Endothelial cell of umbilical vein (primary cell): ENCODE results near the gene RNASE7. TPM values are rescaled to one million over a fixed set of nuclear protein-coding genes. Genes with fewer than 3 reads are reported as not detected.
A peak's percentile ranks its signal among the peaks of the same experiment; 100 is the strongest.

Source experiments
- BruUV-seq: library from RNA; stranded (reverse); fragments of 400-500 nt; replicated peaks from 2 replicates; lab custom pipeline; 2021; lab: Mats Ljungman, UMichigan
- CTCF ChIA-PET: fragments of 300-600, 350-600 bp; sonication (Branson Sonifier 250); formaldehyde crosslinking; loops from one replicate; lab custom pipeline; 2021; ENCODE audit warnings: antibody characterized with exemption, inconsistent platforms; lab: Charles Lee
- POLR2A ChIA-PET: fragments of 300-600, 350-600 bp; sonication (Branson Sonifier 250); formaldehyde crosslinking; loops from one replicate; lab custom pipeline; 2021; ENCODE audit warnings: antibody characterized with exemption, inconsistent platforms; lab: Charles Lee
- DNase-seq: peaks from one replicate; pipeline ENCODE4 v3.0.0-alpha.2; 2011; ENCODE audit warnings: low read depth, low spot score
- FAIRE-seq: peaks from 2 replicates; lab custom pipeline; 2011; peaks lifted over from hg19 to GRCh38; lab: Jason Lieb, UNC
- H2AFZ ChIP-seq: 2 replicates; pipeline ENCODE4 v1.6.0; 2012; ENCODE audit warnings: low read depth, low read length, control low read depth, inconsistent platforms
- H3K27ac ChIP-seq: 2 replicates; pipeline ENCODE4 v1.5.1; 2011; ENCODE audit warnings: low read depth, mild to moderate bottlenecking, control low read depth, low read length, moderate library complexity; ENCODE audit not compliant: insufficient read depth
- H3K27me3 ChIP-seq, 2 experiments: 2 replicates each; pipeline versions ENCODE4 v1.6.0 to v1.6.1; 2011; ENCODE audit warnings: low read length in 2 of 2, mixed read lengths in 1 of 2; ENCODE audit not compliant: control insufficient read depth in 2 of 2, insufficient read depth in 2 of 2
- H3K36me3 ChIP-seq, 2 experiments: 2 replicates in 1 of 2; 3 replicates in 1 of 2; pipeline ENCODE4 v1.5.1; 2011; ENCODE audit warnings: low read length in 2 of 2, mild to moderate bottlenecking in 1 of 2, moderate library complexity in 1 of 2; ENCODE audit not compliant: control insufficient read depth in 2 of 2, insufficient read depth in 2 of 2; ENCODE audit errors: extremely low read depth in 1 of 2
- H3K4me1 ChIP-seq: 3 replicates; pipeline ENCODE4 v1.5.1; 2011; ENCODE audit warnings: mild to moderate bottlenecking, low read length; ENCODE audit not compliant: control insufficient read depth, insufficient read depth; ENCODE audit errors: extremely low read depth
- H3K4me2 ChIP-seq: 2 replicates; pipeline ENCODE4 v1.6.1; 2011; ENCODE audit warnings: low read length, control low read depth, mixed read lengths; ENCODE audit not compliant: insufficient read depth
- H3K4me3 ChIP-seq, 3 experiments: fragments of 200-600 bp in 1 of 3; sonication (generic), shearing (Covaris generic) in 1 of 3; replicated peaks in 1 of 3; 2 replicates each; pipeline ENCODE4 v1.5.1; 2011 to 2016; ENCODE audit warnings: control low read depth in 3 of 3, low read length in 3 of 3, mild to moderate bottlenecking in 2 of 3, inconsistent platforms in 1 of 3, low read depth in 1 of 3, moderate library complexity in 1 of 3; ENCODE audit not compliant: insufficient read depth in 1 of 3
- H3K79me2 ChIP-seq: 2 replicates; pipeline ENCODE4 v1.6.0; 2012; ENCODE audit warnings: low read length, inconsistent platforms; ENCODE audit not compliant: control insufficient read depth, insufficient read depth
- H3K9ac ChIP-seq: replicated peaks from 2 replicates; pipeline ENCODE3; 2011; ENCODE audit warnings: low read length, control low read depth; ENCODE audit not compliant: insufficient read depth; ENCODE audit errors: extremely low read depth
- H3K9me1 ChIP-seq: replicated peaks from 3 replicates; pipeline ENCODE4 v1.6.0; 2011; ENCODE audit warnings: mild to moderate bottlenecking, low read length; ENCODE audit not compliant: control insufficient read depth, insufficient read depth; ENCODE audit errors: extremely low read depth
- H3K9me3 ChIP-seq: replicated peaks from 2 replicates; pipeline ENCODE4 v1.5.1; 2012; ENCODE audit warnings: low read length, inconsistent platforms; ENCODE audit not compliant: control insufficient read depth, insufficient read depth
- H4K20me1 ChIP-seq: replicated peaks from 2 replicates; pipeline ENCODE3; 2011; ENCODE audit warnings: mild to moderate bottlenecking, low read length; ENCODE audit not compliant: control insufficient read depth, insufficient read depth; ENCODE audit errors: extremely low read depth
- CTCF ChIP-seq, 2 donors: IDR thresholded peaks; 1 replicate in 1 of 2; 2 replicates in 1 of 2; pipeline ENCODE4 v1.5.1; 2011; ENCODE audit warnings: low read length in 2 of 2, mild to moderate bottlenecking in 2 of 2, moderate library complexity in 2 of 2, control low read depth in 1 of 2, inconsistent platforms in 1 of 2, low read depth in 1 of 2; ENCODE audit not compliant: insufficient read depth in 1 of 2; ENCODE audit errors: extremely low read depth in 1 of 2
- EZH2 ChIP-seq: IDR thresholded peaks from 2 replicates; pipeline ENCODE4 v1.6.1; 2012; ENCODE audit warnings: borderline replicate concordance, low read depth, mild to moderate bottlenecking, moderate library complexity, low read length, inconsistent platforms; ENCODE audit not compliant: severe bottlenecking
- GATA2 ChIP-seq: IDR thresholded peaks from 2 replicates; pipeline ENCODE4 v1.7.0; 2011; ENCODE audit warnings: low read depth, mild to moderate bottlenecking, moderate library complexity, mixed read lengths, low read length; ENCODE audit not compliant: insufficient read length, insufficient read depth
- JUN ChIP-seq: IDR thresholded peaks from 2 replicates; pipeline ENCODE4 v1.6.1; 2011; ENCODE audit warnings: borderline replicate concordance, low read depth; ENCODE audit not compliant: insufficient read length, insufficient read depth
- MAX ChIP-seq: IDR thresholded peaks from 2 replicates; pipeline ENCODE4 v1.6.1; 2011; ENCODE audit not compliant: insufficient read depth, insufficient read length
- MYC ChIP-seq: IDR thresholded peaks from one replicate; pipeline ENCODE4 v1.6.1; 2011; ENCODE audit warnings: mild to moderate bottlenecking, low read depth, low read length
- POLR2A ChIP-seq: IDR thresholded peaks from 2 replicates; pipeline ENCODE4 v1.6.1; 2012; ENCODE audit warnings: low read depth, mild to moderate bottlenecking, control low read depth, low read length
- POLR2AphosphoS5 ChIP-seq: IDR thresholded peaks from 2 replicates; pipeline ENCODE4 v1.6.1; 2012; ENCODE audit warnings: low read depth, mild to moderate bottlenecking, control low read depth, low read length, moderate library complexity; ENCODE audit not compliant: insufficient read depth
- dilution Hi-C: fragments of 300-500 bp; cut with MboI; formaldehyde crosslinking; loops from one replicate; pipeline ENCODE4 v1.15.0; 2019; ENCODE audit warnings: low sequenced_read_pairs; ENCODE audit not compliant: extremely low pct_ligation_motif_present
- intact Hi-C: fragments of 100-400 bp; cut with micrococcal nuclease; formaldehyde crosslinking; loops from one replicate; pipeline ENCODE4 v1.10.0; 2022
- polyA plus RNA-seq, 4 experiments: library from polyadenylated mRNA; depleted of rRNA in 3 of 4; stranded (reverse) in 3 of 4; unstranded in 1 of 4; fragments of >200 nt; gene quantifications; 2 replicates each; pipeline versions ENCODE4 v1.2.1 to v1.2.3, GENCODE V29; 2011 to 2012; ENCODE audit warnings: missing spikeins in 1 of 4
- total RNA-seq: library from RNA; stranded (reverse); gene quantifications from 2 replicates; pipeline ENCODE4 v1.2.3, GENCODE V29; 2021

Gene RNASE7
- total and polyA plus RNA-seq, 2 donors (not counting 3 experiments of a cell fraction or from before 2014, with no cell fraction given), result not detected

- Histone ChIP-seq H3K4me1 (peaks cover under 1% of the 10 kb centered on the region), H3K4me2 (no peak overlapping the region), H2AFZ (no peak overlapping the region), H3K4me3 (no peak overlapping the region), H3K27ac (no peak overlapping the region), H3K27me3 (peaks cover 12 to 15% of the 10 kb centered on the region in 2 experiments), H3K79me2 (no peaks in the 10 kb centered on the region), H3K9ac (no peak overlapping the region), H3K9me1 (no peaks in the 10 kb centered on the region), H4K20me1 (no peaks in the 10 kb centered on the region), H3K9me3 (no peaks in the 10 kb centered on the region), H3K36me3 (no peaks in the 10 kb centered on the region)
- no peak for FAIRE-seq
- DNase-seq, result peak; percentile 9
- POLR2A ChIA-PET, result no interaction called here
- BruUV-seq, result no TSS peak
- TF ChIP-seq GATA2 (peak; percentile 53), CTCF (IDR thresholded peaks at IDR 0.05; ENCODE audit: extremely low read depth in 1 of 2, insufficient read depth in 1 of 2, low read depth in 1 of 2, low read length in 2 of 2) (no peak), JUN (no peak), MYC (no peak)
- dilution Hi-C loops, result no loop called here
- intact Hi-C loops, result no loop called here
- CTCF ChIA-PET, result interaction anchor here (0.8 to 7.0 kb wide), 5 partner anchors 11 to 207 kb away, joined by 3 to 214 read pairs (median 4); no protein-coding TSS in a partner anchor
These were observed 1.9 kb downstream of the RNASE7 start for GRCh38 chr14:21043974-21044618.

GRCh38 chr14:21047378-21047781 is 5.2 kb downstream of the RNASE7 start:
- H3K9me1 ChIP-seq, result no peaks in the 10 kb centered on the region
- H3K27me3 ChIP-seq, result peaks cover 23 to 24% of the 10 kb centered on the region in 2 experiments
- BruUV-seq, result no TSS peak
- CTCF ChIA-PET, result interaction anchor here (1.2 to 3.3 kb wide), 4 partner anchors 19 to 32 kb away, joined by 3 to 19 read pairs (median 7); no protein-coding TSS in a partner anchor
- no peaks in the 10 kb centered on the region for H3K9me3 ChIP-seq
- no peak overlapping the region for H3K27ac ChIP-seq
- H3K4me3 ChIP-seq, result no peak overlapping the region
- POLR2A ChIA-PET, result no interaction called here
- TF ChIP-seq MAX, result no peak
- TF ChIP-seq MYC, result no peak
- no peak for TF ChIP-seq EZH2
- no peak for TF ChIP-seq POLR2A
- no peak for TF ChIP-seq CTCF (IDR thresholded peaks at IDR 0.05; ENCODE audit: extremely low read depth in 1 of 2, insufficient read depth in 1 of 2, low read depth in 1 of 2, low read length in 2 of 2)
- no peak for TF ChIP-seq JUN
- TF ChIP-seq POLR2AphosphoS5, result no peak
- H2AFZ ChIP-seq, result no peak overlapping the region
- intact Hi-C loops (no loop called here), dilution Hi-C loops (no loop called here)
- no peaks in the 10 kb centered on the region for H3K4me1 ChIP-seq
- H4K20me1 ChIP-seq, result no peaks in the 10 kb centered on the region
- H3K79me2 ChIP-seq, result no peaks in the 10 kb centered on the region
- H3K4me2 ChIP-seq, result no peak overlapping the region
- DNase-seq (no peak), FAIRE-seq (no peak)
- no peaks in the 10 kb centered on the region for H3K36me3 ChIP-seq
- no peak overlapping the region for H3K9ac ChIP-seq
